ENCODE results near the gene SMIM15. TPM values are rescaled to one million over a fixed set of nuclear protein-coding genes. Genes with fewer than 3 reads are reported as not detected.

The SMIM15 gene
- total and polyA plus RNA-seq, 2 of the 13 experiments (the other 11 are each of a cell fraction or from before 2014, with no cell fraction given), result 12.7 to 58.2 TPM

DNA sequence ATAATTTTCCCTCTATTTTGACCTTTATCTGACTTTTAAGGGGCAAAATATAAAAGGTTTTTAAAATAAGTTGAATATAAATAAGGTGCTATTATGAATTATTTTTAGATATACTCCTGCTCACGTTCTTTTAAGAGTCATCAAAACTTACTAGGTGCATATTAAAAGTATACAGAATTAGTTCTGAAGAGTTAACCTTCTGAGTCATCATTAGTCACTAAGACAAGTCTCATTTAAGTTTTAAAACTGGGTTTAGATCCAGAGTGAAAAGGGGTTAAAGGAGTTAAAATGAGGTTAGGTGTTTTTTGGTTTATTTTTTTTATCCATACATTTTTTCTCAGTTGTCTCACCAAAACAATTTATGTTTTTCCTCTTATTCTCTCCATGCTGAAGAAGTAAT, 41.7 kb downstream of the SMIM15 start:
- ATAC-seq, result no peak
- BruUV-seq (replicated peaks), result no TSS peak
- no peak for DNase-seq (ENCODE audit: low spot score)
- Histone ChIP-seq H3K9ac (ENCODE audit: insufficient read depth, low read depth, low read length) (no peak overlapping the region), H3K4me2 (ENCODE audit: low read depth, low read length) (no peak overlapping the region), H3K27ac (ENCODE audit: extremely low read length, insufficient read depth, low read length) (no peak overlapping the region), H3K79me2 (ENCODE audit: insufficient read depth, low read length) (no peaks in the 10 kb centered on the region), H3K4me1 (ENCODE audit: insufficient read depth, low read length) (peaks cover 8% of the 10 kb centered on the region; the same call in 1 of the 2 replicates), H2AFZ (ENCODE audit: low read length) (no peak overlapping the region), H3K27me3 (ENCODE audit: control insufficient read depth in 1 of 2, insufficient read depth in 2 of 2, low read length in 2 of 2) (no peaks in the 10 kb centered on the region; a peak in 1 of 5 replicates), H4K20me1 (ENCODE audit: insufficient read depth, low read length) (no peaks in the 10 kb centered on the region), H3K36me3 (replicated peaks in 1 of 2; ENCODE audit: control insufficient read depth in 1 of 2, insufficient read depth in 2 of 2, low read length in 2 of 2) (no peaks in the 10 kb centered on the region), H3K4me3 (replicated peaks in 1 of 3; ENCODE audit: insufficient read depth in 1 of 3, low read depth in 2 of 3, low read length in 3 of 3) (no peak overlapping the region), H3K9me3 (ENCODE audit: low read length) (no peaks in the 10 kb centered on the region)
- in situ Hi-C loops (cut with HindIII; ENCODE audit: extremely low pct_ligation_motif_present, low pct_unique_long_range_greater_than_20kb) (no loop called here), intact Hi-C loops (cut with micrococcal nuclease; ENCODE audit: unreplicated experiment) (no loop called here)
- TF ChIP-seq, protein P1, sequence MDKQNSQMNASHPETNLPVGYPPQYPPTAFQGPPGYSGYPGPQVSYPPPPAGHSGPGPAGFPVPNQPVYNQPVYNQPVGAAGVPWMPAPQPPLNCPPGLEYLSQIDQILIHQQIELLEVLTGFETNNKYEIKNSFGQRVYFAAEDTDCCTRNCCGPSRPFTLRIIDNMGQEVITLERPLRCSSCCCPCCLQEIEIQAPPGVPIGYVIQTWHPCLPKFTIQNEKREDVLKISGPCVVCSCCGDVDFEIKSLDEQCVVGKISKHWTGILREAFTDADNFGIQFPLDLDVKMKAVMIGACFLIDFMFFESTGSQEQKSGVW (CRISPR knock-in tag; IDR thresholded peaks at IDR 0.05; ENCODE audit: borderline replicate concordance), result no peak
- TF ChIP-seq BRCA1 (CRISPR knock-in tag; IDR thresholded peaks at IDR 0.05) (no peak), ZNF563 (CRISPR knock-in tag; IDR thresholded peaks at IDR 0.05) (no peak), NCOA5 (CRISPR knock-in tag; IDR thresholded peaks at IDR 0.05) (no peak), SIN3B (IDR thresholded peaks at IDR 0.05; ENCODE audit: low read length) (no peak), FOXM1 (CRISPR knock-in tag; IDR thresholded peaks at IDR 0.05) (no peak), GATAD1 (CRISPR knock-in tag; IDR thresholded peaks at IDR 0.05) (no peak)
- TF ChIP-seq, protein P2, sequence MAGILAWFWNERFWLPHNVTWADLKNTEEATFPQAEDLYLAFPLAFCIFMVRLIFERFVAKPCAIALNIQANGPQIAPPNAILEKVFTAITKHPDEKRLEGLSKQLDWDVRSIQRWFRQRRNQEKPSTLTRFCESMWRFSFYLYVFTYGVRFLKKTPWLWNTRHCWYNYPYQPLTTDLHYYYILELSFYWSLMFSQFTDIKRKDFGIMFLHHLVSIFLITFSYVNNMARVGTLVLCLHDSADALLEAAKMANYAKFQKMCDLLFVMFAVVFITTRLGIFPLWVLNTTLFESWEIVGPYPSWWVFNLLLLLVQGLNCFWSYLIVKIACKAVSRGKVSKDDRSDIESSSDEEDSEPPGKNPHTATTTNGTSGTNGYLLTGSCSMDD (CRISPR knock-in tag; IDR thresholded peaks at IDR 0.05), result no peak
- TF ChIP-seq, protein P3, sequence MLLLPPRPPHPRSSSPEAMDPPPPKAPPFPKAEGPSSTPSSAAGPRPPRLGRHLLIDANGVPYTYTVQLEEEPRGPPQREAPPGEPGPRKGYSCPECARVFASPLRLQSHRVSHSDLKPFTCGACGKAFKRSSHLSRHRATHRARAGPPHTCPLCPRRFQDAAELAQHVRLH (CRISPR knock-in tag; IDR thresholded peaks at IDR 0.05; ENCODE audit: borderline replicate concordance, low read depth), result no peak
- TF ChIP-seq, protein P4, sequence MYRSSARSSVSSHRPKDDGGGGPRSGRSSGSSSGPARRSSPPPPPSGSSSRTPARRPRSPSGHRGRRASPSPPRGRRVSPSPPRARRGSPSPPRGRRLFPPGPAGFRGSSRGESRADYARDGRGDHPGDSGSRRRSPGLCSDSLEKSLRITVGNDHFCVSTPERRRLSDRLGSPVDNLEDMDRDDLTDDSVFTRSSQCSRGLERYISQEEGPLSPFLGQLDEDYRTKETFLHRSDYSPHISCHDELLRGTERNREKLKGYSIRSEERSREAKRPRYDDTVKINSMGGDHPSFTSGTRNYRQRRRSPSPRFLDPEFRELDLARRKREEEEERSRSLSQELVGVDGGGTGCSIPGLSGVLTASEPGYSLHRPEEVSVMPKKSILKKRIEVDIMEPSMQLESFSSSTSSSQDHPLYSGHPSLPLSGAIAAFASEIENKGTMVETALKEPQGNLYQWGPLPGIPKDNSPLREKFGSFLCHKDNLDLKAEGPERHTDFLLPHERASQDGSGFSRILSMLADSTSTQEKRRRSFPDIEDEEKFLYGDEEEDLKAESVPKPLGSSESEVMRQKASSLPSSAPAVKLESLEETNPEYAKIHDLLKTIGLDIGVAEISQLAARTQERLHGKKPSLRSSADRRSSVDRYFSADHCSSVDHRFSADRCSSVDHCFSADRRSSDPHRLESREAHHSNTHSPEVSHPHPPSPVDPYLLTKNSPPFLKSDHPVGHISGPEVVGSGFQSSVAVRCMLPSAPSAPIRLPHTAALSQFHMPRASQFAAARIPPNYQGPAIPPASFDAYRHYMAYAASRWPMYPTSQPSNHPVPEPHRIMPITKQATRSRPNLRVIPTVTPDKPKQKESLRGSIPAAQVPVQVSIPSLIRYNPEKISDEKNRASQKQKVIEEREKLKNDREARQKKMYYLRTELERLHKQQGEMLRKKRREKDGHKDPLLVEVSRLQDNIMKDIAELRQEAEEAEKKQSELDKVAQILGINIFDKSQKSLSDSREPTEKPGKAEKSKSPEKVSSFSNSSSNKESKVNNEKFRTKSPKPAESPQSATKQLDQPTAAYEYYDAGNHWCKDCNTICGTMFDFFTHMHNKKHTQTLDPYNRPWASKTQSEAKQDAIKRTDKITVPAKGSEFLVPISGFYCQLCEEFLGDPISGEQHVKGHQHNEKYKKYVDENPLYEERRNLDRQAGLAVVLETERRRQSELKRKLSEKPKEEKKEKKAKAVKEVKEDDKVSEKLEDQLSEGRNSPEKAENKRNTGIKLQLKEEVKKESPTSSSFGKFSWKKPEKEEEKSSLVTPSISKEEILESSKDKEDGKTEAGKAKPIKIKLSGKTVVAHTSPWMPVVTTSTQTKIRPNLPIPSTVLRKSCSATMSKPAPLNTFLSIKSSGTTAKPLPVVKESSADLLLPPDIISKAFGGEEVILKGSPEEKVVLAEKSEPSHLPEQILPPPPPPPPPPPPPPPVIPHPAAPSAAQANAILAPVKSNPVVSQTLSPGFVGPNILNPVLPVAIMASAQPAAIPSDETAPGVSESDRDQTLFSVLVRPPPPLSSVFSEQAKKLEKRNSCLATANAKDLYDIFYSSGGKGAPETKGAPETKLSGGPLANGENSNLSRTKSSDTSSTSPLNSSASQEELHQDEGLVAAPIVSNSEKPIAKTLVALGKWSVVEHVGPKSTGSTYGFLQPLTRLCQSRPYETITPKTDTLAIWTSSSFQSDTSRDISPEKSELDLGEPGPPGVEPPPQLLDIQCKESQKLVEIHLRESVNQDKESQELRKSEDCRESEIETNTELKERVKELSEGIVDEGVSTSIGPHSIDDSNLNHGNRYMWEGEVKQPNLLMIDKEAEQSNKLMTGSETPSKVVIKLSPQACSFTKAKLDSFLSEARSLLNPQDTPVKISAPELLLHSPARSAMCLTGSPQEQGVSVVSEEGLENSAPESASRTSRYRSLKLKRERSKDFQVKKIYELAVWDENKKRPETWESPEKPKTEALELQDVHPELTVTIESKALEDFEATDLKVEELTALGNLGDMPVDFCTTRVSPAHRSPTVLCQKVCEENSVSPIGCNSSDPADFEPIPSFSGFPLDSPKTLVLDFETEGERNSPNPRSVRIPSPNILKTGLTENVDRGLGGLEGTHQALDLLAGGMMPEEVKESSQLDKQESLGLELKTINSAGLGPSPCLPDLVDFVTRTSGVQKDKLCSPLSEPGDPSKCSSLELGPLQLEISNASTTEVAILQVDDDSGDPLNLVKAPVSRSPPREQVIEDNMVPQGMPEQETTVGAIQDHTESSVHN (CRISPR knock-in tag; IDR thresholded peaks at IDR 0.05), result no peak
- TF ChIP-seq, protein P5, sequence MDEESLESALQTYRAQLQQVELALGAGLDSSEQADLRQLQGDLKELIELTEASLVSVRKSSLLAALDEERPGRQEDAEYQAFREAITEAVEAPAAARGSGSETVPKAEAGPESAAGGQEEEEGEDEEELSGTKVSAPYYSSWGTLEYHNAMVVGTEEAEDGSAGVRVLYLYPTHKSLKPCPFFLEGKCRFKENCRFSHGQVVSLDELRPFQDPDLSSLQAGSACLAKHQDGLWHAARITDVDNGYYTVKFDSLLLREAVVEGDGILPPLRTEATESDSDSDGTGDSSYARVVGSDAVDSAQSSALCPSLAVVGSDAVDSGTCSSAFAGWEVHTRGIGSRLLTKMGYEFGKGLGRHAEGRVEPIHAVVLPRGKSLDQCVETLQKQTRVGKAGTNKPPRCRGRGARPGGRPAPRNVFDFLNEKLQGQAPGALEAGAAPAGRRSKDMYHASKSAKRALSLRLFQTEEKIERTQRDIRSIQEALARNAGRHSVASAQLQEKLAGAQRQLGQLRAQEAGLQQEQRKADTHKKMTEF (CRISPR knock-in tag; IDR thresholded peaks at IDR 0.05), result no peak
- TF ChIP-seq, protein P6, sequence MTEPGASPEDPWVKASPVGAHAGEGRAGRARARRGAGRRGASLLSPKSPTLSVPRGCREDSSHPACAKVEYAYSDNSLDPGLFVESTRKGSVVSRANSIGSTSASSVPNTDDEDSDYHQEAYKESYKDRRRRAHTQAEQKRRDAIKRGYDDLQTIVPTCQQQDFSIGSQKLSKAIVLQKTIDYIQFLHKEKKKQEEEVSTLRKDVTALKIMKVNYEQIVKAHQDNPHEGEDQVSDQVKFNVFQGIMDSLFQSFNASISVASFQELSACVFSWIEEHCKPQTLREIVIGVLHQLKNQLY (CRISPR knock-in tag; IDR thresholded peaks at IDR 0.05), result no peak
- ChIA-PET CTCF (ENCODE audit: low intra/inter-chr PET ratio, low total read pairs) (no interaction called here), POLR2A (no interaction called here)
- 97% methylated on average over 1 of the region's 1 CpG for WGBS (ENCODE audit: low lambda C conversion rate)
- no peak for FAIRE-seq
